ENCODE results near the gene JAKMIP1. TPM values are rescaled to one million over a fixed set of nuclear protein-coding genes. Genes with fewer than 3 reads are reported as not detected.

The JAKMIP1 gene
- total RNA-seq, 3 donors from 2014 or later, result 0.63 to 2.1 TPM; not detected in 1

DNA sequence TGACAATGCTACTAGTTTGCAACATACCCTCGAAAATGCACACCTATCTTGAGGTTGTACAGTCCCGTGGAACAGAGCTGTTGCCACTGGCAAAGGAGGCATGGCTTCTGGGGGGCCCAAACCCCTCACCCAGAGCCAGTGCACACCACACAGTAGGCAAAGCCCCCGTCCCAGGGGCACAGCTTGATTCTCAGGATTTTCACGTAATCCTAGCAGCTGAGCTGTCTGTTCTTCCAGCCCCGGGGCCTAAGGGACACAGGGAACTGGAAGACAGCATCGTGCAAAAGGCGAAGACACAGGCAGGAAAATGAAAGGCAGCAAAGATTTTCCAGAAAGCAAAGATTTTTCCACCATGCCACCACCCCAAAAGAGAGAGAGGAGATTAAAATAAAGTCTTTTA, 77.2 kb downstream of the JAKMIP1 start:
- no peaks in the 10 kb centered on the region for H3K4me1 ChIP-seq (ENCODE audit: low read depth)
- TF ChIP-seq, protein P1, sequence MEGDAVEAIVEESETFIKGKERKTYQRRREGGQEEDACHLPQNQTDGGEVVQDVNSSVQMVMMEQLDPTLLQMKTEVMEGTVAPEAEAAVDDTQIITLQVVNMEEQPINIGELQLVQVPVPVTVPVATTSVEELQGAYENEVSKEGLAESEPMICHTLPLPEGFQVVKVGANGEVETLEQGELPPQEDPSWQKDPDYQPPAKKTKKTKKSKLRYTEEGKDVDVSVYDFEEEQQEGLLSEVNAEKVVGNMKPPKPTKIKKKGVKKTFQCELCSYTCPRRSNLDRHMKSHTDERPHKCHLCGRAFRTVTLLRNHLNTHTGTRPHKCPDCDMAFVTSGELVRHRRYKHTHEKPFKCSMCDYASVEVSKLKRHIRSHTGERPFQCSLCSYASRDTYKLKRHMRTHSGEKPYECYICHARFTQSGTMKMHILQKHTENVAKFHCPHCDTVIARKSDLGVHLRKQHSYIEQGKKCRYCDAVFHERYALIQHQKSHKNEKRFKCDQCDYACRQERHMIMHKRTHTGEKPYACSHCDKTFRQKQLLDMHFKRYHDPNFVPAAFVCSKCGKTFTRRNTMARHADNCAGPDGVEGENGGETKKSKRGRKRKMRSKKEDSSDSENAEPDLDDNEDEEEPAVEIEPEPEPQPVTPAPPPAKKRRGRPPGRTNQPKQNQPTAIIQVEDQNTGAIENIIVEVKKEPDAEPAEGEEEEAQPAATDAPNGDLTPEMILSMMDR (IDR thresholded peaks at IDR 0.05), result no peak
- no peaks in the 10 kb centered on the region for H3K36me3 ChIP-seq (ENCODE audit: low read depth)
- ATAC-seq, result no peak
- intact Hi-C loops (cut with DNase I, micrococcal nuclease), result no loop called here
- no peak overlapping the region for H3K4me3 ChIP-seq
- no peaks in the 10 kb centered on the region for H3K9me3 ChIP-seq
- no peak for DNase-seq

DNA sequence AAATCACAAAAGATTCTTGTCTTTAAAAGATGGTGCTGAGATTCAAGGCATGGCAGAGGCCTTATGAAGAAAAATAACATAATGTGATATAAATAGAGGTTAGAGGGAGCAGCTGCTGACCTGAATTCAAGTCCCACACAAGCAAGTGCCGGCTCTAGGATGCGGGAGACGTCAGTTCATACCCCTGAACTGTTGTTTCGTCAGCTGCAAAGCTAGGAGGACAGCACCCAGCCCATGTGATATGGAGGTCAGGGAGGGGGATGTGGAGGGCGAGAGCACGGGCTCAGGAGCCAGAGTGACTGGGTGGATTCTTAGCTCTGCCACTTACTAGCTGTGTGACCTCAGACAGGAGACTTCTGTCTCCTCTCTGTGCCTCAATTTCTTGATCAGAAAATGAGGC, 77.9 kb downstream of the JAKMIP1 start:
- H3K36me3 ChIP-seq (ENCODE audit: low read depth), result no peaks in the 10 kb centered on the region

DNA sequence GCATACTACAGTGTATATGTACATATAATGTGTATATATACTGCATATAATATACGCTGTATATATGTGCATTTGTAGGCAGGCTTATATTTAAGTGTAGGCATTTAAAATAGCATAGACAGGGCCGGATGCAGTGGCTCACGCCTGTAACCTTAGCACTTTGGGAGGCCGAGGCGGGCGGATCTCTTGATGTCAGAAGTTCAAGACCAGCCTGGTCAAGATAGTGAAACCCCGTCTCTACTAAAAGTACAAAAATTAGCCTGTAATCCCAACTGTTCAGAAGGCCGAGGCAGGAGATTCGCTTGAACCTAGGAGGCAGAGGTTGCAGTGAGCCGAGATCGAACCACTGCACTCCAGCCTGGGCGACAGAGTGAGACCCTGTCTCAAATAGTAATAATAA, 78.4 kb downstream of the JAKMIP1 start:
- Histone ChIP-seq H3K36me3 (ENCODE audit: low read depth) (no peaks in the 10 kb centered on the region), H3K4me3 (no peak overlapping the region), H3K9me3 (no peaks in the 10 kb centered on the region), H3K4me1 (ENCODE audit: low read depth) (no peaks in the 10 kb centered on the region)
- intact Hi-C loops (cut with DNase I, micrococcal nuclease), result no loop called here
- TF ChIP-seq, protein P1 (IDR thresholded peaks at IDR 0.05), result no peak
- DNase-seq, result no peak
- no peak for ATAC-seq

More for the DNA sequence above, 77.9 kb downstream of the JAKMIP1 start:
- no peak for DNase-seq
- ATAC-seq, result no peak
- TF ChIP-seq, protein P1 (IDR thresholded peaks at IDR 0.05), result no peak
- Histone ChIP-seq H3K9me3 (no peaks in the 10 kb centered on the region), H3K4me1 (ENCODE audit: low read depth) (no peaks in the 10 kb centered on the region), H3K4me3 (no peak overlapping the region)
- intact Hi-C loops (cut with DNase I, micrococcal nuclease), result no loop called here

GRCh38 chr4:6121276-6121850, 79.0 kb downstream of the JAKMIP1 start:
- H3K4me1 ChIP-seq (ENCODE audit: low read depth), result no peaks in the 10 kb centered on the region
- no peaks in the 10 kb centered on the region for H3K36me3 ChIP-seq (ENCODE audit: low read depth)
- intact Hi-C loops (cut with DNase I, micrococcal nuclease), result no loop called here
- H3K4me3 ChIP-seq, result no peak overlapping the region
- DNase-seq (no peak), ATAC-seq (no peak)
- TF ChIP-seq, protein P1 (IDR thresholded peaks at IDR 0.05), result no peak
- no peaks in the 10 kb centered on the region for H3K9me3 ChIP-seq

DNA sequence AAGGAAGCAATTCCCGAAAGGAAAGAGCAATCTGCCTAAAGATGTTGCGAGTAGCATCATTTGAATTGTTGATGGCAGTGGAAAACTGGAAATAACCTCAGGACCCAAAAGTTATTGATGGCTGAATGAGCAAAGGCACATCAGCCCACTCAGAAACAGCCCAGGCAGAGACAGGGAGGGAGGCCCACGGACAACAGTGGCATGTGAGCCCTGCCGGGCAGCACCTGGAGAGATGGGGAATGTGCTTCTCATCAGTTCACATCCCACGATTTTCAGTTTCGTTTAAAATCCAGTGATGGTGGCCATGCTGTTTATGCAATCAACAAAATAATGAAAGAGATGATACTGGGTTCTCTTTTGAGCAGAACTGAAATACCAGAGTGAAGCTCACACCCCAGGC, 80.0 kb downstream of the JAKMIP1 start:
- no peaks in the 10 kb centered on the region for H3K9me3 ChIP-seq
- DNase-seq (no peak), ATAC-seq (no peak)
- no peak overlapping the region for H3K4me3 ChIP-seq
- TF ChIP-seq, protein P1 (IDR thresholded peaks at IDR 0.05), result no peak
- H3K36me3 ChIP-seq (ENCODE audit: low read depth), result no peaks in the 10 kb centered on the region
- intact Hi-C loops (cut with DNase I, micrococcal nuclease), result no loop called here
- no peaks in the 10 kb centered on the region for H3K4me1 ChIP-seq (ENCODE audit: low read depth)
